ENCODE measurements around the gene RMDN3.
A peak's percentile ranks its signal among the peaks of the same experiment; 100 is the strongest.

Gene RMDN3

DNA sequence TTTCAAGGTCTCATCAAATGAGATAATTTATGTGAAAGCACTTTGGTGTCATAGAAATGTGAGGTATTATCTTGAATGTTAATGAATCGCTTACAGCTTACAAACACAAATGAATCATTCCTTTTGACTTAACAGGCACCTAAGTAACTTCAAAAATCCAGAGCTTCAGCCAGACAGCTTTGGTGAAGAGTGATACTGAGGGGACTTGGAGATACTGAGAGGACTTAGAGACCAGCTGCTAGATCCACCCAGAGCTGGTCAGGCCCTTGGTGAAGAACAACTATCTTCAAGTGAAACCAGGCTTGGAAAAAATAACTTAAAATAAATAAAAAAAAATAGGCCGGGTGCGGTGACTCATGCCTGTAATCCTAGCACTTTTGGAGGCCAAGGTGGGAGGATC is 35.7 kb upstream of the RMDN3 start:
- H4K91ac ChIP-seq (ENCODE audit: low read depth, low read length): no peak overlapping the region
- no peak overlapping the region for H2BK5ac ChIP-seq (ENCODE audit: low read depth, low read length, poor library complexity)
- H3K18ac ChIP-seq (ENCODE audit: low read length): no peak overlapping the region
- H3K27ac ChIP-seq (ENCODE audit: low read depth, low read length): no peak overlapping the region
- no peak overlapping the region for H3K4me3 ChIP-seq (ENCODE audit: low read depth, low read length)
- no peak overlapping the region for H3K9ac ChIP-seq (ENCODE audit: low read length)
- no peak overlapping the region for H3K4me2 ChIP-seq (ENCODE audit: low read length)
- no peak overlapping the region for H3K23ac ChIP-seq (ENCODE audit: low read length)
- no peaks in the 10 kb centered on the region for H3K27me3 ChIP-seq (ENCODE audit: insufficient read depth, low read length)
- DNase-seq: no peak
- no peak overlapping the region for H3K14ac ChIP-seq (ENCODE audit: low read length)
- H4K8ac ChIP-seq (ENCODE audit: low read depth, low read length): no peak overlapping the region
- no peaks in the 10 kb centered on the region for H3K79me2 ChIP-seq (ENCODE audit: control insufficient read depth, insufficient read depth, low read length, poor library complexity)
- no CpG with 5 or more reads among the region's 3 CpGs for WGBS (ENCODE audit: extremely low coverage, insufficient coverage, insufficient read length)
- no peaks in the 10 kb centered on the region for H3K9me3 ChIP-seq (ENCODE audit: insufficient read depth, low read depth, low read length)
- no peaks in the 10 kb centered on the region for H3K79me1 ChIP-seq (ENCODE audit: low read length)
- H2AK5ac ChIP-seq (ENCODE audit: low read length): no peak overlapping the region
- H3K36me3 ChIP-seq (ENCODE audit: control insufficient read depth in 1 of 2, insufficient read depth in 2 of 2, low read length in 2 of 2): peaks cover 0 to 4% of the 10 kb centered on the region in 2 experiments
- peaks cover 12 to 14% of the 10 kb centered on the region in 2 experiments for H3K4me1 ChIP-seq (ENCODE audit: control insufficient read depth in 1 of 2, insufficient read depth in 2 of 2, low read length in 2 of 2)
- H3K4ac ChIP-seq (ENCODE audit: low read depth, low read length): no peak overlapping the region
- H4K12ac ChIP-seq (ENCODE audit: low read depth, low read length): no peak overlapping the region
- H2BK120ac ChIP-seq (ENCODE audit: insufficient read depth, low read length, poor library complexity): no peak overlapping the region
- no peak overlapping the region for H2BK12ac ChIP-seq (ENCODE audit: low read length)
- no peak overlapping the region for H2AFZ ChIP-seq (ENCODE audit: insufficient read depth, low read length, poor library complexity)

DNA sequence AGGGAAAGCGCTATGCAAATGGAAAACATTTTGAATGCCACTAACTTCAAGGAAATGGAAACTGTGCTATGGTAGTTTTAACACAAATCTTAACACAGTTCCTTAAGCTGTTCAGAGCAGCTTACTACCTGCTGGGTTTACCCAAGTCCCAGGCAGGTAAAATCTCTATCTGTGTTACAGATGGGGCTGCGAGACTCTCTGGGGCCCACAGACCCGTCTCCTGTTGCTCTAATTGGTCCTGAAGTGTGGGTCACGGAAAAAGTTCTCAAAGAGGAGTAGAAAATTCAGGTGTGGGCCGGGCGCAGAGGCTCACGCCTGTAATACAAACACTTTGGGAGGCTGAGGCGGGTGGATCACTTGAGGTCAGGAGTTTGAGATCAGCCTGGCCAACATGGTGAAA is 34.9 kb upstream of the RMDN3 start:
- H3K9ac ChIP-seq (ENCODE audit: low read length): no peak overlapping the region
- H3K18ac ChIP-seq (ENCODE audit: low read length): no peak overlapping the region
- no peak for DNase-seq
- no peak overlapping the region for H2AFZ ChIP-seq (ENCODE audit: insufficient read depth, low read length, poor library complexity)
- H4K91ac ChIP-seq (ENCODE audit: low read depth, low read length): no peak overlapping the region
- no peak overlapping the region for H3K4me2 ChIP-seq (ENCODE audit: low read length)
- no peak overlapping the region for H3K4me3 ChIP-seq (ENCODE audit: low read depth, low read length)
- no peak overlapping the region for H2AK5ac ChIP-seq (ENCODE audit: low read length)
- H2BK12ac ChIP-seq (ENCODE audit: low read length): no peak overlapping the region
- no peak overlapping the region for H3K14ac ChIP-seq (ENCODE audit: low read length)
- no peaks in the 10 kb centered on the region for H3K79me2 ChIP-seq (ENCODE audit: control insufficient read depth, insufficient read depth, low read length, poor library complexity)
- H3K9me3 ChIP-seq (ENCODE audit: insufficient read depth, low read depth, low read length): no peaks in the 10 kb centered on the region
- no peak overlapping the region for H2BK120ac ChIP-seq (ENCODE audit: insufficient read depth, low read length, poor library complexity)
- no peak overlapping the region for H3K23ac ChIP-seq (ENCODE audit: low read length)
- no peak overlapping the region for H3K27ac ChIP-seq (ENCODE audit: low read depth, low read length)
- no peak overlapping the region for H3K4ac ChIP-seq (ENCODE audit: low read depth, low read length)
- H3K36me3 ChIP-seq (ENCODE audit: control insufficient read depth in 1 of 2, insufficient read depth in 2 of 2, low read length in 2 of 2): peaks cover 0 to 4% of the 10 kb centered on the region in 2 experiments
- H3K27me3 ChIP-seq (ENCODE audit: insufficient read depth, low read length): no peaks in the 10 kb centered on the region
- H3K4me1 ChIP-seq (ENCODE audit: control insufficient read depth in 1 of 2, insufficient read depth in 2 of 2, low read length in 2 of 2): peaks cover 15 to 17% of the 10 kb centered on the region in 2 experiments
- H4K8ac ChIP-seq (ENCODE audit: low read depth, low read length): no peak overlapping the region
- H3K79me1 ChIP-seq (ENCODE audit: low read length): no peaks in the 10 kb centered on the region
- no peak overlapping the region for H2BK5ac ChIP-seq (ENCODE audit: low read depth, low read length, poor library complexity)
- WGBS (ENCODE audit: extremely low coverage, insufficient coverage, insufficient read length): no CpG with 5 or more reads among the region's 8 CpGs
- no peak overlapping the region for H4K12ac ChIP-seq (ENCODE audit: low read depth, low read length)

DNA sequence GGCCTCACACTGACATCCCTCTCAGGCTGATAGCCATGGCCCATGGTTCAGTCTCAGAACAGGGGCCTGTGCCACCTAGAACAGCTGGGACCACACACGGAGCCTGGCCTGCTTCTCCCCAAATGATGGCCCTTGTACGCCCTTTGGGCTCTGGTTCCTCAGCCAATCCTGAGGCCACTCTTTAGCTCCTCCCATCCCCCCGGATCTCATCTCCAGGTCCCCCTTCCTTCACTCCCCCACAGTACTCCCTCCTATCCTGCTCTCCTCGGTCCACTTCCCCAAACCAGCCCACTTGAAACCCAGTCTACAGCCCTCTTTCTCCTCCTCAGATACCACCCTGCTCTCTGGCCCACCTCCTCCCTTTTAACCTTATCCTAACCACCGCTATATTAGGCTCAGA is 34.1 kb upstream of the RMDN3 start:
- WGBS (ENCODE audit: extremely low coverage, insufficient coverage, insufficient read length): no CpG with 5 or more reads among the region's 5 CpGs
- H3K4me3 ChIP-seq (ENCODE audit: low read depth, low read length): no peak overlapping the region

DNA sequence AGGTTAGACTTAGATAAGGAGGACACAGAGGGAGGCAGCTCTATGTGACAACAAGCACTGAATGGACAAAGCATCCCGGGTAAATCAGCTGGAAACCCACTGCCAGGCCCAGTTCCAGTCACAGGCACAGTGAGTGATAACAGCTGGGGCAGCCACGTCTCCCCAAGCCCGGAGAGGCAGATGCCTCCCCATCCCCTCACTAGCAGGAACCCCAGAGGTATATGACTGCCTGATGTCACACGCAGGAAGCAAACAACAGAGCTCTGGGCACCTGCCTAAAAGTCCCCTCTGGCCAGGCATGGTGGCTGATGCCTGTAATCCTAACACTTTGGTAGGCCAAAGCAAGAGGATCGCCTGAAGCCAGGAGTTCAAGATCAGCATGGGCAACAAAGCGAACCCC is 32.9 kb upstream of the RMDN3 start:
- Histone ChIP-seq H3K4ac (ENCODE audit: low read depth, low read length) (no peak overlapping the region), H2AK5ac (ENCODE audit: low read length) (peak overlapping the region; percentile 18), H3K14ac (ENCODE audit: low read length) (no peak overlapping the region), H3K36me3 (ENCODE audit: control insufficient read depth in 1 of 2, insufficient read depth in 2 of 2, low read length in 2 of 2) (peaks cover 0 to 4% of the 10 kb centered on the region in 2 experiments), H2AFZ (ENCODE audit: insufficient read depth, low read length, poor library complexity) (no peak overlapping the region), H3K79me1 (ENCODE audit: low read length) (no peaks in the 10 kb centered on the region), H3K79me2 (ENCODE audit: control insufficient read depth, insufficient read depth, low read length, poor library complexity) (no peaks in the 10 kb centered on the region), H2BK120ac (ENCODE audit: insufficient read depth, low read length, poor library complexity) (no peak overlapping the region), H3K4me1 (ENCODE audit: control insufficient read depth in 1 of 2, insufficient read depth in 2 of 2, low read length in 2 of 2) (peaks cover 15 to 17% of the 10 kb centered on the region in 2 experiments), H3K9ac (ENCODE audit: low read length) (no peak overlapping the region), H3K9me3 (ENCODE audit: insufficient read depth, low read depth, low read length) (no peaks in the 10 kb centered on the region), H3K23ac (ENCODE audit: low read length) (no peak overlapping the region), H4K8ac (ENCODE audit: low read depth, low read length) (no peak overlapping the region), H3K4me2 (ENCODE audit: low read length) (no peak overlapping the region), H2BK5ac (ENCODE audit: low read depth, low read length, poor library complexity) (no peak overlapping the region), H3K27ac (ENCODE audit: low read depth, low read length) (peak overlapping the region; percentile 32), H3K4me3 (ENCODE audit: low read depth, low read length) (no peak overlapping the region), H3K18ac (ENCODE audit: low read length) (no peak overlapping the region), H3K27me3 (ENCODE audit: insufficient read depth, low read length) (no peaks in the 10 kb centered on the region), H4K12ac (ENCODE audit: low read depth, low read length) (no peak overlapping the region), H2BK12ac (ENCODE audit: low read length) (peak overlapping the region; percentile 15), H4K91ac (ENCODE audit: low read depth, low read length) (no peak overlapping the region)
- no CpG with 5 or more reads among the region's 6 CpGs for WGBS (ENCODE audit: extremely low coverage, insufficient coverage, insufficient read length)
- no peak for DNase-seq

More for the DNA sequence above, 34.1 kb upstream of the RMDN3 start:
- H3K9ac ChIP-seq (ENCODE audit: low read length): no peak overlapping the region
- no peak overlapping the region for H2BK12ac ChIP-seq (ENCODE audit: low read length)
- H3K27ac ChIP-seq (ENCODE audit: low read depth, low read length): no peak overlapping the region
- peaks cover 15 to 17% of the 10 kb centered on the region in 2 experiments for H3K4me1 ChIP-seq (ENCODE audit: control insufficient read depth in 1 of 2, insufficient read depth in 2 of 2, low read length in 2 of 2)
- no peak overlapping the region for H4K8ac ChIP-seq (ENCODE audit: low read depth, low read length)
- H2BK5ac ChIP-seq (ENCODE audit: low read depth, low read length, poor library complexity): no peak overlapping the region
- no peaks in the 10 kb centered on the region for H3K9me3 ChIP-seq (ENCODE audit: insufficient read depth, low read depth, low read length)
- no peak overlapping the region for H4K12ac ChIP-seq (ENCODE audit: low read depth, low read length)
- no peaks in the 10 kb centered on the region for H3K79me1 ChIP-seq (ENCODE audit: low read length)
- no peak overlapping the region for H3K4me2 ChIP-seq (ENCODE audit: low read length)
- H3K79me2 ChIP-seq (ENCODE audit: control insufficient read depth, insufficient read depth, low read length, poor library complexity): no peaks in the 10 kb centered on the region
- no peak overlapping the region for H2BK120ac ChIP-seq (ENCODE audit: insufficient read depth, low read length, poor library complexity)
- H3K18ac ChIP-seq (ENCODE audit: low read length): no peak overlapping the region
- no peak overlapping the region for H2AFZ ChIP-seq (ENCODE audit: insufficient read depth, low read length, poor library complexity)
- no peak for DNase-seq
- H3K23ac ChIP-seq (ENCODE audit: low read length): no peak overlapping the region
- peak overlapping the region; percentile 15 for H3K4ac ChIP-seq (ENCODE audit: low read depth, low read length)
- peak overlapping the region; percentile 35 for H2AK5ac ChIP-seq (ENCODE audit: low read length)
- H4K91ac ChIP-seq (ENCODE audit: low read depth, low read length): no peak overlapping the region
- no peak overlapping the region for H3K14ac ChIP-seq (ENCODE audit: low read length)
- H3K27me3 ChIP-seq (ENCODE audit: insufficient read depth, low read length): no peaks in the 10 kb centered on the region
- peaks cover 0 to 4% of the 10 kb centered on the region in 2 experiments for H3K36me3 ChIP-seq (ENCODE audit: control insufficient read depth in 1 of 2, insufficient read depth in 2 of 2, low read length in 2 of 2)

Measured in trophoblast cell (in vitro differentiated cells and primary cell).